ENCODE measurements around the gene IL4I1.
A peak's percentile ranks its signal among the peaks of the same experiment; 100 is the strongest.

The IL4I1 gene

GRCh38 chr19:49851456-49852259 is 45.0 kb downstream of the IL4I1 start:
- DNase-seq = peak; percentile 34

- peak; percentile 95 for DNase-seq
These were observed 46.0 kb downstream of the IL4I1 start, which contains the start of gene PTOV1 for GRCh38 chr19:49850487-49851342. Gene PTOV1 (plus strand): TSS chr19:49851159.

GRCh38 chr19:49850221-49850486 is 46.5 kb downstream of the IL4I1 start:
- DNase-seq = no peak

DNA sequence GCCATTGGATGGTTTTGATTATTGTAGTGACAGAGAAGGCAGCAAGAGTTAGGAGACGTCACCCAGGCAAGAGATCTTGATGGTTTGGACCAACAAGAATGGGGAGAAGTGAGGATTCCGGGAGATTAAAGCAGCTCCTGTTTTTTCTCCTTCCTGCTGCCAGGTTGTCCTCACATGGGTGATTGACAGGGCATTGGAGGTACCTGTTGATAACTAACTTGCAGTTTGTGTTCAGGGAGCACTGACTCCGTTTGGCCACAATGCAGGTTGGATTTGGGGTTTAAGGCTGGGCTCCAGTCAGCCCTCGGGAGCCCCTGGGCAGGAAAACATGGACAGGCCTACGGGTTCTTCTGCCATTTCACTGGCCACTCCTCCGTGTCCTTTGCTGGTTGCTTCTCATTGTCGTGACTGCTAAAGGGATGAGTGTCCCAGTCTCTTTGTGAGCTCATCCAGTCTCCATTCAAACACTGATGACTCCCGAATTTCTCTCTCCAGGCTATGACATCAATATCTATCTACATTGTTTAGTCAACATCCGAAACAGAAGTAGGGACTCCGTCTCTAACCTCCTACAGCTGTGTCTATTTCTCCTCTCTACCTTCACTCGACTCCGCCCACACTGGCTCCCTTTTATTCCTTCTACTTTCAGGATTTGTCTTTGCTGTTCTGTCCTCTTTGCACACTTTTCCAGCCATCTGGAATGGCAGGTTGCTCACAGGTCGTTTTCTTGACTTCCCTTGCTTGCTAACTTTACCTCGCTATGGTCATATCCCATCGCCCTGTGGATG is 47.1 kb downstream of the IL4I1 start:
- DNase-seq = no peak

- DNase-seq = no peak
These were observed 47.7 kb downstream of the IL4I1 start for GRCh38 chr19:49848938-49849337.

GRCh38 chr19:49847731-49848696 is 48.7 kb downstream of the IL4I1 start:
- DNase-seq = no peak

DNA sequence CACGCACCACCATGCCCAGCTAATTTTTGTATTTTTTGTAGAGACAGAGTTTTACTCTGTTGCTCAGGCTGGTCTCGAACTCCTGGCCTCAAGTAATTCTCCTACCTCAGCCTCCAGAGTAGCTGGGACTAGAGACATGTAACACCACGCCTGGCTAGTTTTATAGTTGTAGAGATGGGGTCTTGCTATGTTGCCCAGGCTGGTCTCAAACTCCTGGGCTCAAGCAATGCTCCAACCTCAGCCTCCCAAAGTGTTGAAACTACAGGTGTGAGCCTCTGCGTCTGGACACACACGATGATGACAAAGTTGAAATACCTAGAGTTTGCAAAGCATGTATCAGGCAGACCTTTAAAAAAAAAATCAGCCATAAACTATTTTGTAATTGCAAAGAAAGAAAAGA is 50.3 kb downstream of the IL4I1 start:
- no peak for DNase-seq

DNA sequence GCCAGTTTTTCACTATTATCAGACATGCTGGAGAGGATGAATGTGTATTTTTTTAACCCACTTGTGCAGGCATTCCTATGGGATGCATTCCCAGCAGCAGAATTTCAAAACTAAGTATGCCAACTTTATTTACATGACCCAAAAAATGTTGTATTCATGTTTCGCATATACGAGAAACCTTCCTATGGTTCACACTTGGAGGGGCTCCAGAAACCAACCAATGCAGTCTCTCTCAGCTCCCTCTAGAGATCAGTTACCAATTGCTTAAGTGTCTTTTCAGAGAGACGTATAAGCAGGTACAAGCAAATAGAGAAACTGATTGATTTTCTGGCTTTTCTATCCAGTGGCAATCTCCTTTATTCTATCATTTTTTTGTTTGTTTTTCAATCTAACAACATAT is 51.3 kb downstream of the IL4I1 start:
- no peak for DNase-seq

- DNase-seq = no peak
These were observed 52.3 kb downstream of the IL4I1 start for GRCh38 chr19:49844138-49845095.

DNA sequence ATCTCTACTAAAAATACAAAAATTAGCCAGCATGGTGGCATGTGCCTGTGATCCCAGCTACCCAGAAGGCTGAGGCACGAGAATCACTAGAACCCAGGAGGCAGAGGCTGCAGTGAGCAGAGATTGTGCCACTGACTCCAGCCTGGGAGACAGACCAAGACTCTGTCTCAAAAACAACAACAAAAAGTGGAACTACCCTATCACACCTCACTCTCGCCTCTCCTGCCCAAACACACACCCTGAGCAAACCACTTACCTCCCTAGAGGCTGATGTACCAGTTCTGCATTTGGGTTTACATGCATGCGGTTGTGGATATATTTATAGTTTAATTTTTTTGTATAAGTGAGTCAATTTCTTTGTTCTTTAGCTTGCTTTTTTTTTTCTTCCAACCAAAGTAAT is 53.4 kb downstream of the IL4I1 start:
- no peak for DNase-seq

DNA sequence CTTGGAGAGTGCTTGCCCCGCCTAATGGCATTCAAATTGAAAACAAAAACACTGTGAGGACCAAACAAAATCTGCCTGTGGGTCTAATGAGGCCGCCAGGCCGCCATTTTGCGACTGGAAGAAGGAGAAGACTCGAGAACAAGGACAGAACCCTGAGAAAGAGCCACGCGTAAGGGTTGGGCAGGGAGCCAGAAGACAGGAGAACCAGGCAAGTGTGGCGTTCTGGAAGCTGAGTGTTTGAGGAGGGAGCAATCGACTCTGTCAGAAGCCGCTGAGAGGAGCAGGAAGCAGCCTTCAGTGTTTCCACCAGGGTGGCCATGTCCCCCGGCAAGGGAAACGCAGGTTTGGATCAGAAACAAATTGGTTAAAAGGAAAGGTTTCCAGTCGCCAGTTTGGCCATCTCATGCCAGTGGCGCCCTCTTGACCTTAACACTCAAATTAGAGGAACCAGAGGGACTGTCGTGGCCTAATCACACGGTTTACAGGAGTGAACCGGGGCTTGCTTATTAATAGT is 55.9 kb downstream of the IL4I1 start:
- no peak for DNase-seq

- DNase-seq = no peak
These were observed 56.4 kb downstream of the IL4I1 start for GRCh38 chr19:49840321-49840720.

DNA sequence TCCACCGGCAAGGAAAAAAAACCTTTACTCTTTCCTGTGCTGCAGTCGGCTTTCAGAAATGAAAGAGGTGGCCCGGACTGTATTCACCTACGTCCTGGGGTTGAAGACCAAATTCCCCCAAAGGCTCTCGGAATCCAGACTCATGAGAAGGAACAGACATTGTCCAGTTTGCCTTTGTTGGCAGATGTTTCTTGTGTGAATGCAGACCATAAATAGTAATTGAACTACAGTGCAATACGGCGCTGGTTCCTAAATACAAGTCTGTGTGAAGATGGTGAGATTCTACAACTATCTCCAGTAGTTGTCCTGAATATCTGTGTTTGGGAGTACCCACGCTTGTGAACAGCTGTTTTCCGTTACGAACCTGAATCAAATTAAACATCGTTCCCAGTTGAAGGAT is 57.0 kb downstream of the IL4I1 start:
- no peak for DNase-seq
